PC-9 (cell line): ENCODE data around the gene ZNF157.

Source experiments
- CTCF ChIP-seq: fragments of 200-600 bp; sonication (generic); conservative IDR thresholded peaks from 2 replicates; pipeline ENCODE4 v1.6.1; 2017; ENCODE audit warnings: mixed run types, antibody characterized with exemption, mild to moderate bottlenecking, moderate library complexity
- EZH2 ChIP-seq: fragments of 200-600 bp; sonication (generic); IDR thresholded peaks from 2 replicates; pipeline ENCODE4 v1.8.0; 2017; ENCODE audit warnings: antibody characterized with exemption, low read depth

- TF ChIP-seq CTCF (no peak), EZH2 (no peak)
Observed at GRCh38 chrX:47460561-47460960, 90.2 kb downstream of the ZNF157 start.
